ENCODE data around the gene SPEM3. TPM values are rescaled to one million over a fixed set of nuclear protein-coding genes. Genes with fewer than 3 reads are reported as not detected.

Gene SPEM3
- polyA plus RNA-seq, 4 donors, result not detected

GRCh38 chr17:7403727-7403976 is 25.0 kb upstream of the SPEM3 start:
- no peak for DNase-seq (ENCODE audit: low read depth in 4 of 4, low spot score in 2 of 4)

GRCh38 chr17:7403977-7404736 is 24.5 kb upstream of the SPEM3 start, which contains the start of gene TMEM256:
Gene TMEM256, minus strand, starts transcription at chr17:7404097. Its CDS starts 13 bp downstream, at chr17:7404084.
- DNase-seq (ENCODE audit: low read depth in 4 of 4, low spot score in 2 of 4), result peak; percentile 95 to 99 (median 98)

DNA sequence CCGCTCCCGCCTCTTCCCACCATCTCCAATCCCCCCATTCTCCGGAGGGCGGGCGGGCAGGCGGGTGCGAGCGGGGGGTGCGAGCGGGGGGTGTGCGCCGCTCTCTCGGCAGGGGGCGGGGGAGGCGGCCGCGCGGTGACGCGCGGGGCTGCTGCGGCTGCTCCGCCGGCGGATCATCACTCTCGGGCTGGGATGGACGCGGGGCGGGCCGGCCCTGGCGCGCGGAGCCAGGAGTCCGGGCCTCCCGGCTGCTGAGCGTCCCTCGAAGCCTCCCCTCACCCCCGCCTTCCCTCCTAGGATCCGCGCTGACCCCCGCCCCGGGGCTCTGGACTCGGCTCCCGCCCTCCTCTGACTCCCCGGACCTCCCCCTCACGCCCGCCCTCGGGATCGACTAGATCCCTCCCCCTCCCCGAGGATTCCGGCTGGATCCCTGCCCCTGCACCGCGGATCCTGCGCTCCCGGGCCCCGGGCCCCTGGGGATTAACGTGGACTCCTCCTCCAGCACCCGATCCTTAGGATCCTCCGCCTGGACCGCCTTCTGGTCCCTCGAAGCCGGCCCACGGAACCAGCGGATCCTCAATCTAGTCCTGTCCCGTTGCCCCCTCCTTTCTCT is 23.8 kb upstream of the SPEM3 start:
- no peak for DNase-seq (ENCODE audit: low read depth in 4 of 4, low spot score in 2 of 4)

- no peak for DNase-seq (ENCODE audit: low read depth in 4 of 4, low spot score in 2 of 4)
These were observed 23.1 kb upstream of the SPEM3 start for GRCh38 chr17:7405350-7406234.

DNA sequence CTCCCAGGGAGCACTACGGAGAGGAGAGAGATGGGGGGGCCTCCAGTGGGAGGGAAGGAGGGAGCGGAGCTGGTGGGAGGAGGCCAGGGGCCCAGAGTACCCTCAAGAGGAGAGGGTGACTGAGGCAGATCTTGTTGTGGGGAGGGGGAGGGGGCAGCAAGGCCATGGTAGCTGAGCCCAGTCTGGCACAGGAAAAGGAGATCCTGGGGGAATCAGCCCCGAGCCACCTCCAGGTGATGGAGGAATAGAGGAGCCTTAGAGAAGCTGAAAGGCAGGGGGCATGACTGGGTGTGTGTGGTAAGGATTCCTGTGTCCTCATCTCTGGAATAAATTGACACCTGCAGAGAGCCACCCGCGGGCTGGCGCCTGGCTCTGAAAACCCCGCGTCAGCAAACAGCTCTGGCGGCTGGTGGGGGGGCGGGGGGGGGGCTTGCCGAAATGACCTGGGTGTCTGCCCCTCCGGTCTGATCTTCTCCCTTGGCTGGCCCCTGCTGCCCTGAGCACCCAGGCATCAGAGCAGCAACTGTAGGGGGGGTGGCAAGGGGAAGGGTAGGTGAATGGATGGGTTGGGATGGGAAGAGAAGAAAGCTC is 22.3 kb upstream of the SPEM3 start:
- no peak for DNase-seq (ENCODE audit: low read depth in 4 of 4, low spot score in 2 of 4)

GRCh38 chr17:7407082-7407481 is 21.6 kb upstream of the SPEM3 start:
- DNase-seq (ENCODE audit: low read depth in 4 of 4, low spot score in 2 of 4), result no peak

- DNase-seq (ENCODE audit: low read depth in 4 of 4, low spot score in 2 of 4), result no peak
These were observed 21.0 kb upstream of the SPEM3 start, which contains the start of gene NLGN2 for GRCh38 chr17:7407485-7408251. Gene NLGN2, plus strand, starts transcription at chr17:7407845. Its CDS starts 411 bp downstream, at chr17:7408256.

GRCh38 chr17:7408252-7408727 is 20.4 kb upstream of the SPEM3 start:
- no peak for DNase-seq (ENCODE audit: low read depth in 4 of 4, low spot score in 2 of 4)

- DNase-seq (ENCODE audit: low read depth in 4 of 4, low spot score in 2 of 4), result no peak
These were observed 19.8 kb upstream of the SPEM3 start for GRCh38 chr17:7408863-7409262.

GRCh38 chr17:7409716-7410115 is 18.9 kb upstream of the SPEM3 start:
- no peak for DNase-seq (ENCODE audit: low read depth in 4 of 4, low spot score in 2 of 4)

GRCh38 chr17:7410634-7411426 is 17.8 kb upstream of the SPEM3 start:
- no peak for DNase-seq (ENCODE audit: low read depth in 4 of 4, low spot score in 2 of 4)

GRCh38 chr17:7411427-7411750 is 17.3 kb upstream of the SPEM3 start:
- DNase-seq (ENCODE audit: low read depth in 4 of 4, low spot score in 2 of 4), result no peak

GRCh38 chr17:7413346-7413985 is 15.2 kb upstream of the SPEM3 start:
- no peak for DNase-seq (ENCODE audit: low read depth in 4 of 4, low spot score in 2 of 4)

DNA sequence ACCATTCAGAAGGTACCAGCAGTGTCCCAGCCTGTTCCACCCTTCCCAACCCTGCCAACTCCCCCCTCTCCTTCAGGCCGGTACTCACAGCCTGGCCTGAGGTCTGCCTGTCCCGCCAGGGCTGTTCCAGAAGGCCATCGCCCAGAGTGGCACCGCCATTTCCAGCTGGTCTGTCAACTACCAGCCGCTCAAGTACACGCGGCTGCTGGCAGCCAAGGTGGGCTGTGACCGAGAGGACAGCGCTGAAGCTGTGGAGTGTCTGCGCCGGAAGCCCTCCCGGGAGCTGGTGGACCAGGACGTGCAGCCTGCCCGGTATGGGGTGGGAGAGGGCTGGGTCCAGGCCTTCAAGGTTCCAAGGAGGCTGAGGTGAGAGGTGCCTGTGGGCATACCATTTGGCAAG is 13.8 kb upstream of the SPEM3 start:
- DNase-seq (ENCODE audit: low read depth in 4 of 4, low spot score in 2 of 4), result no peak

DNA sequence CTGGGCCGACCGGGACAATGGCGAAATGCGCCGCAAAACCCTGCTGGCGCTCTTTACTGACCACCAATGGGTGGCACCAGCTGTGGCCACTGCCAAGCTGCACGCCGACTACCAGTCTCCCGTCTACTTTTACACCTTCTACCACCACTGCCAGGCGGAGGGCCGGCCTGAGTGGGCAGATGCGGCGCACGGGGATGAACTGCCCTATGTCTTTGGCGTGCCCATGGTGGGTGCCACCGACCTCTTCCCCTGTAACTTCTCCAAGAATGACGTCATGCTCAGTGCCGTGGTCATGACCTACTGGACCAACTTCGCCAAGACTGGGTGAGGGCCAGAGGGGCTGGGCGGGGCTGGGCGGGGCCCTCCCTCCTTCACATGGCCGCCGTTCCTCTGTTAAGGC is 12.9 kb upstream of the SPEM3 start:
- DNase-seq (ENCODE audit: low read depth in 4 of 4, low spot score in 2 of 4), result no peak

GRCh38 chr17:7416323-7416722 is 12.3 kb upstream of the SPEM3 start:
- no peak for DNase-seq (ENCODE audit: low read depth in 4 of 4, low spot score in 2 of 4)

- no peak for DNase-seq (ENCODE audit: low read depth in 4 of 4, low spot score in 2 of 4)
These were observed 11.5 kb upstream of the SPEM3 start for GRCh38 chr17:7417056-7417655.

DNA sequence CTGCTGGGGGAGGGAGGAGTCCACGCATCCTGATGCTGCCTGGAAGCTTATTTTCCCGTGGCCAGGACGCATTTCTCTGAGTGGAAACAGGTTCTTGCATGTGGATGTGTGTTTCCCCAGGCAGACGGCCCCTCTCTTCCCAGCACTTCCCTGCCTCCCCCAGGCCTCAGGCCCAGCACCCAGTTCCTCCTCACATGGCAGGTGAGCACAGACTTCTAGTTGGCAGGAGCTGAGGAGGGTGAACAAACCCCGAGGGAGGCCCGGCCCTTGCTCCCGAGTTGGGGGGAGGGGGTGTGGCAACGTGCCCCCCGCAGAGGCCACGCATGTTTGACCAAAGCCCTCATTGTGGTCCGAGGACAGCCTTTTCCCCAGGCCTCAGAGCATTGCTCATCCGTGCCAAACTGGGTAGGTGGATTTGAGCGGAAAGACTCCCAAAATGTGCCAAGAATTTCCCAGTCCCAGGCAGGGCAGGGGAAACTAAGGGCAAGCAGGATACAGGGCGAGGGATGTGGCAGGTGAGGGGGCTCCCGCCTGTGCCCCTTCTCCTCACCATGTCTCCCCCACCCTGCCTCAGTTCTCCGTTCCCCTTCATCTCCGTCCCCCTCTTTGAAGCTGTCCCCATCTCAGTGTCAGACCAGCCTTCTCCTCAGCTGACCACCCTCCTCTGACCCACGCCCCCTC is 10.0 kb upstream of the SPEM3 start:
- no peak for DNase-seq (ENCODE audit: low read depth in 4 of 4, low spot score in 2 of 4)

All from left renal cortex interstitium (tissue), 4 donors.